Mesothelial cell of epicardium (in vitro differentiated cells): ENCODE measurements around the gene RIPK3. TPM values are rescaled to one million over a fixed set of nuclear protein-coding genes. Genes with fewer than 3 reads are reported as not detected.

Source experiments
- DNase-seq, 2 experiments: peaks; one replicate each; pipeline ENCODE4 v3.0.0; 2021; ENCODE audit warnings: low spot score in 2 of 2; ENCODE audit not compliant: unreplicated experiment in 2 of 2
- H3K27ac Mint-ChIP-seq: 2 replicates; pipeline ENCODE4 v1.8.0; 2021; ENCODE audit warnings: mixed read lengths
- H3K27me3 Mint-ChIP-seq: 2 replicates; pipeline ENCODE4 v1.8.0; 2021; ENCODE audit warnings: low read depth, mixed read lengths
- H3K36me3 Mint-ChIP-seq: 2 replicates; pipeline ENCODE4 v1.8.0; 2021; ENCODE audit warnings: mixed read lengths
- H3K4me1 Mint-ChIP-seq: 2 replicates; pipeline ENCODE4 v1.8.0; 2021; ENCODE audit warnings: mixed read lengths
- H3K4me3 Mint-ChIP-seq: 2 replicates; pipeline ENCODE4 v1.8.0; 2021; ENCODE audit warnings: mild to moderate bottlenecking, moderate library complexity, mixed read lengths
- H3K9me3 Mint-ChIP-seq: 2 replicates; pipeline ENCODE4 v1.8.0; 2021; ENCODE audit warnings: mixed read lengths
- total RNA-seq: library from RNA; stranded (reverse); gene quantifications from 3 replicates; pipeline ENCODE4 v1.2.1, GENCODE V29; 2021
- TF ChIP-seq, protein P1 (sequence below): fragments of 200-600 bp; sonication (generic); IDR thresholded peaks from one replicate; pipeline ENCODE4 v1.5.0; 2021; ENCODE audit warnings: antibody characterized with exemption; ENCODE audit not compliant: unreplicated experiment

The RIPK3 gene
- total RNA-seq, 1 donor from 2014 or later: 2.0 TPM

DNA sequence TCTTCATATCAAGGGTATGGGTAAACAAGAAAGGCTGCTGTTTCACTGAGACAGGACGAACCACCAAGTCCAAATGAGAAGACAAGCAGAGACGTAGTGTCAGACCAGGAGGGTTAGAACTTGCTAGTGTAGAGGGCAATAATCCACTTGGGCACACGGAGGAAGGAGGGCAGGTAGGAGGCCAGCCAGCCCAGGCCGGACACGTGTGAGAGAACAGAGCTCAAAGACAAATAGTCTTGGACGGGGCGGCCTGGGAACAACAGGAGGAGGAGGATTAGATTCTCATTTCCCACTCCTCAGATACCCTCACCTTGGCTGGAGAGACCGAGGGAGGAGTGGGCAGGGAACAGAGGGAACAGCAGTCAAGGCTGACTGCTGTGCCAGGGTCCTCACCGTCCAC lies 49.0 kb downstream of the RIPK3 start:
- peaks cover 5% of the 10 kb centered on the region for H3K4me1 Mint-ChIP-seq
- H3K9me3 Mint-ChIP-seq: no peaks in the 10 kb centered on the region
- H3K4me3 Mint-ChIP-seq: no peak overlapping the region
- H3K27me3 Mint-ChIP-seq: no peaks in the 10 kb centered on the region
- peaks cover 9% of the 10 kb centered on the region for H3K36me3 Mint-ChIP-seq
- no peak for DNase-seq
- H3K27ac Mint-ChIP-seq: no peak overlapping the region
- TF ChIP-seq, protein P1, sequence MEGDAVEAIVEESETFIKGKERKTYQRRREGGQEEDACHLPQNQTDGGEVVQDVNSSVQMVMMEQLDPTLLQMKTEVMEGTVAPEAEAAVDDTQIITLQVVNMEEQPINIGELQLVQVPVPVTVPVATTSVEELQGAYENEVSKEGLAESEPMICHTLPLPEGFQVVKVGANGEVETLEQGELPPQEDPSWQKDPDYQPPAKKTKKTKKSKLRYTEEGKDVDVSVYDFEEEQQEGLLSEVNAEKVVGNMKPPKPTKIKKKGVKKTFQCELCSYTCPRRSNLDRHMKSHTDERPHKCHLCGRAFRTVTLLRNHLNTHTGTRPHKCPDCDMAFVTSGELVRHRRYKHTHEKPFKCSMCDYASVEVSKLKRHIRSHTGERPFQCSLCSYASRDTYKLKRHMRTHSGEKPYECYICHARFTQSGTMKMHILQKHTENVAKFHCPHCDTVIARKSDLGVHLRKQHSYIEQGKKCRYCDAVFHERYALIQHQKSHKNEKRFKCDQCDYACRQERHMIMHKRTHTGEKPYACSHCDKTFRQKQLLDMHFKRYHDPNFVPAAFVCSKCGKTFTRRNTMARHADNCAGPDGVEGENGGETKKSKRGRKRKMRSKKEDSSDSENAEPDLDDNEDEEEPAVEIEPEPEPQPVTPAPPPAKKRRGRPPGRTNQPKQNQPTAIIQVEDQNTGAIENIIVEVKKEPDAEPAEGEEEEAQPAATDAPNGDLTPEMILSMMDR: no peak

DNA sequence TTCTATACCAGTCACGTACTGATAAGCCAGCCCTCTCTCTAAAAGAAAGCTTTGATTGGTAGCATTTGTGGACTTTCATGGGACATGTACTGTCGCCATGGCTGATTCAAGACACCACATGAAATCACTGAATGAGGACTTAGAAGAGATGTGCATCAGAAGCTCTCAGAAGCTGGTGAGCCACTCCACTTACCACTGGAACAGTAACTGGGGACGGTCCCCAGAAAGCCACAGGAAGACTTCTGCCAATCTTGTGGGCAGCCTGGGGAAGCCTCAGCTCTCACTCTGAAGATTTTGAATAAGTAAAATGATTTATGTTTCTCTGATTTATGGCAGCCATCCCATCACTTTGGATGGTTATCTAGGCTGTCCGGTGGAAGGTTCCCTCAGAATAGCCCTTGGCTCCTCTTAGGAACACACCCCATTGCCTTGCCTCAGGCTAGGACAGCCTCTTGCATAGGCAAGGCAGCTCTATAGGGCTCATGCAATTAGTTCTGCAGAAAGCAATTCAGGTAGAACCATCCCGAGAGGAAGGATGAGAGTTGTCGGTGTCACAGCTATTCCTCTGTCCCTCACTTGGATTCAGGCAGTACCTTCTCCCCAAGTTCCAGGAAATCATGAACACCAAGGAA lies 50.0 kb downstream of the RIPK3 start:
- H3K4me1 Mint-ChIP-seq: peaks cover 12% of the 10 kb centered on the region
- TF ChIP-seq, protein P1: no peak
- peaks cover 9% of the 10 kb centered on the region for H3K36me3 Mint-ChIP-seq
- no peak overlapping the region for H3K27ac Mint-ChIP-seq
- no peaks in the 10 kb centered on the region for H3K9me3 Mint-ChIP-seq
- H3K27me3 Mint-ChIP-seq: no peaks in the 10 kb centered on the region
- no peak for DNase-seq
- H3K4me3 Mint-ChIP-seq: no peak overlapping the region

DNA sequence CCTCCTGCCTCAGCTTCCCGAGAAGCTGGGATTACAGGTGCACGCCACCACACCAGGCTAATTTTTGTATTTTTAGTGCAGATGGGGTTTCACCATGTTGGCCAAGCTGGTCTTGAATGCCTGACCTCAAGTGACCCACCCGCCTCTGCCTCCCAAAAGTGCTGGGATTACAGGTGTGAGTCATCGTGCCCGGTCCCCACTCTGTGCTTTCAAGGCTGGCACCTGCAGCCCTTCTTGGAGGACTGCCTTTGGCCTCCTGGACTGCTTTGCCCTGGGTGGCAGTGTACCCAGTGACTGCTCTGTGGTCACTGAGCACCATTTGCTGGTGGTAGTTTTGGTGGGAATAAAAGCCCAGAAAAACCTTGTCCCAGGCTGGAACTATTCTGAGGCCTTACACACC lies 52.8 kb downstream of the RIPK3 start:
- H3K27ac Mint-ChIP-seq: no peak overlapping the region
- H3K36me3 Mint-ChIP-seq: peaks cover 8% of the 10 kb centered on the region
- no peak overlapping the region for H3K4me3 Mint-ChIP-seq
- no peak for DNase-seq
- H3K27me3 Mint-ChIP-seq: no peaks in the 10 kb centered on the region
- TF ChIP-seq, protein P1: no peak
- no peaks in the 10 kb centered on the region for H3K9me3 Mint-ChIP-seq
- H3K4me1 Mint-ChIP-seq: peaks cover 26% of the 10 kb centered on the region

Other genes starting within 250 kb of the RIPK3 start
- gene PCK2, start 245.7 kb downstream of the RIPK3 start, total RNA-seq: 18.9 to 22.2 TPM (median 20.6 TPM) in 3 replicates
- gene DCAF11, start 225.2 kb downstream of the RIPK3 start, total RNA-seq: 62.3 to 71.1 TPM (median 63.7 TPM) in 3 replicates
- gene NRL, start 225.0 kb downstream of the RIPK3 start, total RNA-seq: 1.5 to 2.0 TPM (median 1.8 TPM) in 3 replicates
- gene FITM1, start 209.3 kb downstream of the RIPK3 start, total RNA-seq: 0.75 to 1.5 TPM (median 1.0 TPM) in 3 replicates
- gene PSME1, start 203.8 kb downstream of the RIPK3 start, total RNA-seq: 148 to 154 TPM (median 154 TPM) in 3 replicates
- gene EMC9, start 198.4 kb downstream of the RIPK3 start, total RNA-seq: 17.7 to 21.3 TPM (median 21.2 TPM) in 3 replicates
- gene PSME2, start 193.4 kb downstream of the RIPK3 start, total RNA-seq: 143 to 149 TPM (median 148 TPM) in 3 replicates
- gene RNF31, start 192.5 kb downstream of the RIPK3 start, total RNA-seq: 90.5 to 96.0 TPM (median 90.5 TPM) in 3 replicates
- gene IRF9, start 178.7 kb downstream of the RIPK3 start, total RNA-seq: 244 to 274 TPM (median 250 TPM) in 3 replicates
- gene REC8, start 167.9 kb downstream of the RIPK3 start, total RNA-seq: 465 to 486 TPM (median 484 TPM) in 3 replicates
- gene IPO4, start 151.2 kb downstream of the RIPK3 start, total RNA-seq: 38.4 to 43.2 TPM (median 39.3 TPM) in 3 replicates
- 44.9 to 45.8 TPM (median 45.7 TPM) in 3 replicates for gene TM9SF1, start 144.6 kb downstream of the RIPK3 start, total RNA-seq
- 0.29 to 0.49 TPM (median 0.31 TPM) in 3 replicates for gene TSSK4, start 134.3 kb downstream of the RIPK3 start, total RNA-seq
- gene CHMP4A, start 126.5 kb downstream of the RIPK3 start, total RNA-seq: 38.4 to 48.0 TPM (median 44.7 TPM) in 3 replicates
- 18.0 to 18.4 TPM (median 18.3 TPM) in 3 replicates for gene MDP1, start 123.9 kb downstream of the RIPK3 start, total RNA-seq
- 148 to 156 TPM (median 155 TPM) in 3 replicates for gene NEDD8, start 107.6 kb downstream of the RIPK3 start, total RNA-seq
- gene GMPR2, start 107.1 kb downstream of the RIPK3 start, total RNA-seq: 72.5 to 78.7 TPM (median 74.1 TPM) in 3 replicates
- gene TINF2, start 97.4 kb downstream of the RIPK3 start, total RNA-seq: 49.1 to 55.2 TPM (median 51.1 TPM) in 3 replicates
- gene TGM1, start 76.8 kb downstream of the RIPK3 start, total RNA-seq: 9.5 to 12.1 TPM (median 10.2 TPM) in 3 replicates
- 28.7 to 34.5 TPM (median 31.2 TPM) in 3 replicates for gene RABGGTA, start 68.4 kb downstream of the RIPK3 start, total RNA-seq
- 38.3 to 41.4 TPM (median 39.8 TPM) in 3 replicates for gene DHRS1, start 40.2 kb downstream of the RIPK3 start, total RNA-seq
- gene NOP9, start 40.1 kb downstream of the RIPK3 start, total RNA-seq: 27.8 to 30.8 TPM (median 28.8 TPM) in 3 replicates
- gene CIDEB, start 32.0 kb downstream of the RIPK3 start, total RNA-seq: not detected in 3 replicates
- gene LTB4R2, start 29.9 kb downstream of the RIPK3 start, total RNA-seq: 13.0 to 14.9 TPM (median 14.8 TPM) in 3 replicates
- gene LTB4R, start 28.5 kb downstream of the RIPK3 start, total RNA-seq: 10.7 to 11.8 TPM (median 11.1 TPM) in 3 replicates
- 2.8 to 3.4 TPM (median 3.4 TPM) in 3 replicates for gene ADCY4, start 4.9 kb downstream of the RIPK3 start, total RNA-seq
- gene NFATC4, start 28.2 kb upstream of the RIPK3 start, total RNA-seq: 291 to 298 TPM (median 292 TPM) in 3 replicates
- 171 to 173 TPM (median 173 TPM) in 3 replicates for gene NYNRIN, start 59.0 kb upstream of the RIPK3 start, total RNA-seq
- 3.9 to 5.5 TPM (median 4.8 TPM) in 3 replicates for gene CBLN3, start 89.7 kb upstream of the RIPK3 start, total RNA-seq
- gene KHNYN, start 90.0 kb upstream of the RIPK3 start, total RNA-seq: 89.2 to 92.2 TPM (median 89.3 TPM) in 3 replicates
- 56.7 to 69.3 TPM (median 64.2 TPM) in 3 replicates for gene SDR39U1, start 102.8 kb upstream of the RIPK3 start, total RNA-seq
- not detected in 3 replicates for gene CMA1, start 168.3 kb upstream of the RIPK3 start, total RNA-seq
- gene CTSG, start 236.3 kb upstream of the RIPK3 start, total RNA-seq: not detected in 3 replicates